H1 (cell line): Measurements from ENCODE around the gene BABAM1. TPM values are rescaled to one million over a fixed set of nuclear protein-coding genes. Genes with fewer than 3 reads are reported as not detected.

Source experiments
- CHD7 ChIP-seq: fragments of 300-600 bp; sonication (generic); IDR thresholded peaks from 2 replicates; pipeline ENCODE4 v1.7.1; 2012; ENCODE audit warnings: low read length, moderate library complexity, mild to moderate bottlenecking, inconsistent platforms; ENCODE audit not compliant: insufficient replicate concordance
- KDM5A ChIP-seq: fragments of 200-600 bp; IDR thresholded peaks from 2 replicates; pipeline ENCODE4 v1.7.1; 2012; ENCODE audit warnings: mild to moderate bottlenecking, low read length, inconsistent platforms, mixed read lengths
- RAD21 ChIP-seq, 2 experiments: IDR thresholded peaks in 1 of 2; conservative IDR thresholded peaks in 1 of 2; 2 replicates each; pipeline ENCODE4 v1.6.1; 2011; ENCODE audit warnings: low read depth in 2 of 2, low read length in 2 of 2, improper control_type of control experiment in 1 of 2, inconsistent platforms in 1 of 2, mild to moderate bottlenecking in 1 of 2, moderate library complexity in 1 of 2
- TAF1 ChIP-seq: IDR thresholded peaks from 2 replicates; pipeline ENCODE4 v1.6.1; 2011; ENCODE audit warnings: mild to moderate bottlenecking, low read depth, low read length
- ZNF274 ChIP-seq: IDR thresholded peaks from 2 replicates; pipeline ENCODE4 v1.7.0; 2012; ENCODE audit warnings: low read length, borderline replicate concordance; ENCODE audit errors: extremely low read depth
- polyA plus RNA-seq, 7 experiments: library from polyadenylated mRNA; depleted of rRNA in 3 of 7; stranded (reverse) in 5 of 7; unstranded in 2 of 7; fragments of >200 nt in 5 of 7; fragments of 200-250 nt in 2 of 7; gene quantifications; 1 replicate in 5 of 7; 2 replicates in 1 of 7; 4 replicates in 1 of 7; pipeline versions ENCODE4 v1.2.1 to v1.2.3, GENCODE V29; 2011 to 2013; ENCODE audit warnings: missing spikeins in 2 of 7, mixed read lengths in 2 of 7
- total RNA-seq: library from RNA; stranded (reverse); fragmentation: NEBNext Ultra II Directional; extraction: Animal tissue kit (Norgen Biotek cat#: 25700); gene quantifications from 2 replicates; pipeline ENCODE4 v1.2.1, GENCODE V29; 2021

Gene BABAM1
- total and polyA plus RNA-seq, 2 of the 8 experiments (the other 6 are each of a cell fraction or from before 2014, with no cell fraction given), result 127 to 133 TPM

GRCh38 chr19:17325133-17325532 lies 57.9 kb downstream of the BABAM1 start (continued):
- TF ChIP-seq CHD7, result no peak
- TF ChIP-seq ZNF274, result no peak
- TF ChIP-seq KDM5A, result no peak
- TF ChIP-seq RAD21 (IDR thresholded peaks at IDR 0.05 in 1 of 2, conservative IDR thresholded peaks at IDR 0.05 in 1 of 2; ENCODE audit: low read depth in 2 of 2, low read length in 2 of 2), result no peak
- no peak for TF ChIP-seq TAF1
